ENCODE data around the gene FNIP1.

FNIP1 gene

GRCh38 chr5:131765261-131765660 is 31.6 kb downstream of the FNIP1 start:
- no peak for DNase-seq

GRCh38 chr5:131763968-131764367 is 32.8 kb downstream of the FNIP1 start:
- no peak for TF ChIP-seq CTCF (IDR thresholded peaks at IDR 0.05)
- DNase-seq, result no peak
- peaks cover 3% of the 10 kb centered on the region for H3K4me1 Mint-ChIP-seq
- H3K27me3 Mint-ChIP-seq (ENCODE audit: low read depth, poor library complexity), result no peaks in the 10 kb centered on the region
- H3K36me3 Mint-ChIP-seq (ENCODE audit: low read depth), result peaks cover 65% of the 10 kb centered on the region
- peaks cover 54% of the 10 kb centered on the region for H3K9me3 Mint-ChIP-seq
- no peak overlapping the region for H3K27ac Mint-ChIP-seq
- H3K4me3 Mint-ChIP-seq, result no peak overlapping the region

More at GRCh38 chr5:131765261-131765660, 31.6 kb downstream of the FNIP1 start:
- H3K27me3 Mint-ChIP-seq (ENCODE audit: low read depth, poor library complexity), result no peaks in the 10 kb centered on the region
- peaks cover 54% of the 10 kb centered on the region for H3K9me3 Mint-ChIP-seq
- peaks cover 61% of the 10 kb centered on the region for H3K36me3 Mint-ChIP-seq (ENCODE audit: low read depth)
- H3K4me3 Mint-ChIP-seq, result no peak overlapping the region
- TF ChIP-seq CTCF (IDR thresholded peaks at IDR 0.05), result no peak
- H3K27ac Mint-ChIP-seq, result no peak overlapping the region
- H3K4me1 Mint-ChIP-seq, result no peaks in the 10 kb centered on the region

GRCh38 chr5:131760793-131761192 is 36.0 kb downstream of the FNIP1 start:
- Mint-ChIP-seq H3K27me3 (ENCODE audit: low read depth, poor library complexity) (no peaks in the 10 kb centered on the region), H3K4me1 (peaks cover 10% of the 10 kb centered on the region), H3K9me3 (peaks cover 42% of the 10 kb centered on the region), H3K36me3 (ENCODE audit: low read depth) (peaks cover 52% of the 10 kb centered on the region), H3K4me3 (no peak overlapping the region), H3K27ac (no peak overlapping the region)
- no peak for DNase-seq
- no peak for TF ChIP-seq CTCF (IDR thresholded peaks at IDR 0.05)

- Mint-ChIP-seq H3K36me3 (ENCODE audit: low read depth) (peaks cover 48% of the 10 kb centered on the region), H3K4me1 (peaks cover 12% of the 10 kb centered on the region), H3K27ac (no peak overlapping the region), H3K27me3 (ENCODE audit: low read depth, poor library complexity) (no peaks in the 10 kb centered on the region), H3K9me3 (peaks cover 33% of the 10 kb centered on the region), H3K4me3 (no peak overlapping the region)
- DNase-seq, result no peak
- no peak for TF ChIP-seq CTCF (IDR thresholded peaks at IDR 0.05)
Observed at GRCh38 chr5:131759704-131760103, 37.1 kb downstream of the FNIP1 start.

GRCh38 chr5:131758520-131758900 is 38.3 kb downstream of the FNIP1 start:
- Mint-ChIP-seq H3K4me3 (no peak overlapping the region), H3K27me3 (ENCODE audit: low read depth, poor library complexity) (no peaks in the 10 kb centered on the region), H3K9me3 (peaks cover 23% of the 10 kb centered on the region), H3K27ac (no peak overlapping the region), H3K36me3 (ENCODE audit: low read depth) (peaks cover 39% of the 10 kb centered on the region), H3K4me1 (peaks cover 15% of the 10 kb centered on the region)
- TF ChIP-seq CTCF (IDR thresholded peaks at IDR 0.05), result no peak
- DNase-seq, result no peak

- Mint-ChIP-seq H3K36me3 (ENCODE audit: low read depth) (peaks cover 39% of the 10 kb centered on the region), H3K4me3 (no peak overlapping the region), H3K27ac (no peak overlapping the region), H3K4me1 (peaks cover 15% of the 10 kb centered on the region), H3K9me3 (peaks cover 22% of the 10 kb centered on the region), H3K27me3 (ENCODE audit: low read depth, poor library complexity) (no peaks in the 10 kb centered on the region)
- DNase-seq, result no peak
- TF ChIP-seq CTCF (IDR thresholded peaks at IDR 0.05), result no peak
Observed at GRCh38 chr5:131757830-131758519, 38.8 kb downstream of the FNIP1 start.
